ENCODE data around the gene NFE2L1. TPM values are rescaled to one million over a fixed set of nuclear protein-coding genes. Genes with fewer than 3 reads are reported as not detected.
A peak's percentile ranks its signal among the peaks of the same experiment; 100 is the strongest.
"Not testable (repeated sequence)": the region's sequence is repeated elsewhere in the genome, so short reads cannot be mapped to it uniquely, and the experiment has no call there.

The NFE2L1 gene
- total RNA-seq, 4 donors from 2014 or later: 622 to 1,180 (median 1,000) TPM

GRCh38 chr17:48027322-48027981, 20.7 kb upstream of the NFE2L1 start:
- Histone ChIP-seq H3K4me3 (no peak overlapping the region), H3K4me1 (peaks cover 33 to 39% of the 10 kb centered on the region in 2 donors), H3K36me3 (peaks cover 0 to 5% of the 10 kb centered on the region in 2 donors), H3K27ac (peak overlapping the region in 2 of 4 donors; percentile 79 to 89), H3K27me3 (no peaks in the 10 kb centered on the region), H3K9me3 (no peaks in the 10 kb centered on the region)
- intact Hi-C loops (cut with DNase I; ENCODE audit: low total_unique reads): loop anchor here (5.0 kb wide), 2 partner anchors 130 to 590 kb away; partner anchors contain the start of genes HOXB8 and SP2
- in situ Hi-C loops (cut with MboI; ENCODE audit: low sequenced_read_pairs in 4 of 4): loop anchor here in 2 of 4 donors (5.0 kb wide), 2 partner anchors 45 to 100 kb away; no protein-coding TSS in a partner anchor
- no peak for TF ChIP-seq POLR2A (IDR thresholded peaks at IDR 0.05)
- no peak for TF ChIP-seq CTCF (IDR thresholded peaks at IDR 0.05 in 4 of 5, conservative IDR thresholded peaks at IDR 0.05 in 1 of 5)
- ATAC-seq (no peak), DNase-seq (no peak)

- TF ChIP-seq CTCF (IDR thresholded peaks at IDR 0.05 in 4 of 5, conservative IDR thresholded peaks at IDR 0.05 in 1 of 5): no peak
- TF ChIP-seq POLR2A (IDR thresholded peaks at IDR 0.05): no peak
- ATAC-seq: no peak
Observed at GRCh38 chr17:48028736-48029135, 19.4 kb upstream of the NFE2L1 start.

GRCh38 chr17:48030531-48030930, 17.6 kb upstream of the NFE2L1 start:
- H3K9me3 ChIP-seq: no peaks in the 10 kb centered on the region
- ATAC-seq (no peak), DNase-seq (no peak)
- intact Hi-C loops (cut with DNase I; ENCODE audit: low total_unique reads): no loop called here
- no peak overlapping the region for H3K27ac ChIP-seq
- in situ Hi-C loops (cut with MboI; ENCODE audit: low sequenced_read_pairs in 4 of 4): loop anchor here in 2 of 4 donors (5.0 kb wide), 1 partner anchor 42 kb away; no protein-coding TSS in a partner anchor
- no peak overlapping the region for H3K4me3 ChIP-seq
- peaks cover 0 to 9% of the 10 kb centered on the region in 2 donors for H3K36me3 ChIP-seq
- no peak for TF ChIP-seq CTCF (IDR thresholded peaks at IDR 0.05 in 4 of 5, conservative IDR thresholded peaks at IDR 0.05 in 1 of 5)
- TF ChIP-seq POLR2A (IDR thresholded peaks at IDR 0.05): no peak
- no peaks in the 10 kb centered on the region for H3K27me3 ChIP-seq
- H3K4me1 ChIP-seq: peaks cover 16 to 19% of the 10 kb centered on the region in 2 donors

More at GRCh38 chr17:48028736-48029135, 19.4 kb upstream of the NFE2L1 start:
- Histone ChIP-seq H3K4me3 (no peak overlapping the region), H3K4me1 (peaks cover 27 to 32% of the 10 kb centered on the region in 2 donors), H3K27me3 (no peaks in the 10 kb centered on the region), H3K36me3 (peaks cover 0 to 9% of the 10 kb centered on the region in 2 donors), H3K9me3 (no peaks in the 10 kb centered on the region), H3K27ac (no peak overlapping the region)
- no peak for DNase-seq
- in situ Hi-C loops (cut with MboI; ENCODE audit: low sequenced_read_pairs in 4 of 4): loop anchor here in 2 of 4 donors (5.0 kb wide), 2 partner anchors 44 to 99 kb away; no protein-coding TSS in a partner anchor
- intact Hi-C loops (cut with DNase I; ENCODE audit: low total_unique reads): loop anchor here (5.0 kb wide), 2 partner anchors 131 to 589 kb away; partner anchors contain the start of genes HOXB8 and SP2

GRCh38 chr17:48031966-48032365, 16.2 kb upstream of the NFE2L1 start:
- in situ Hi-C loops (cut with MboI; ENCODE audit: low sequenced_read_pairs in 4 of 4): loop anchor here in 2 of 4 donors (5.0 kb wide), 1 partner anchor 40 kb away; no protein-coding TSS in a partner anchor
- no peak for TF ChIP-seq POLR2A (IDR thresholded peaks at IDR 0.05)
- TF ChIP-seq CTCF (IDR thresholded peaks at IDR 0.05 in 4 of 5, conservative IDR thresholded peaks at IDR 0.05 in 1 of 5): no peak

GRCh38 chr17:48034734-48035133, 13.4 kb upstream of the NFE2L1 start:
- H3K4me1 ChIP-seq: peaks cover 12 to 13% of the 10 kb centered on the region in 2 donors
- H3K36me3 ChIP-seq; DNase-seq; intact Hi-C loops (cut with DNase I; ENCODE audit: low total_unique reads); H3K27me3 ChIP-seq; H3K27ac ChIP-seq; H3K9me3 ChIP-seq; H3K4me3 ChIP-seq; ATAC-seq: not testable (repeated sequence)
- in situ Hi-C loops (cut with MboI; ENCODE audit: low sequenced_read_pairs in 4 of 4): loop anchor here in 2 of 4 donors (5.0 kb wide), 1 partner anchor 38 kb away; no protein-coding TSS in a partner anchor

More at GRCh38 chr17:48031966-48032365, 16.2 kb upstream of the NFE2L1 start:
- Histone ChIP-seq H3K4me3 (no peak overlapping the region), H3K9me3 (no peaks in the 10 kb centered on the region), H3K27ac (no peak overlapping the region), H3K36me3 (peaks cover 0 to 9% of the 10 kb centered on the region in 2 donors), H3K27me3 (no peaks in the 10 kb centered on the region), H3K4me1 (peaks cover 9 to 11% of the 10 kb centered on the region in 2 donors)
- ATAC-seq: no peak
- intact Hi-C loops (cut with DNase I; ENCODE audit: low total_unique reads): no loop called here
- no peak for DNase-seq
